K562 (cell line): ENCODE data around the gene SLC4A2. TPM values are rescaled to one million over a fixed set of nuclear protein-coding genes. Genes with fewer than 3 reads are reported as not detected.

Experiments used
- CREB1 ChIP-seq, 2 experiments: sonication (generic) in 1 of 2; formaldehyde crosslinking in 1 of 2; IDR thresholded peaks; 2 replicates each; pipeline versions ENCODE4 v1.6.1 to v1.8.0; 2012 to 2022; ENCODE audit warnings: inconsistent platforms in 1 of 2, mild to moderate bottlenecking in 1 of 2, missing genetic modification reagents in 1 of 2, moderate library complexity in 1 of 2
- CREB5 ChIP-seq: fragments of 250-450 bp; sonication (Bioruptor Pico); IDR thresholded peaks from 2 replicates; pipeline ENCODE4 v1.5.0; 2020; ENCODE audit warnings: mild to moderate bottlenecking
- E2F8 ChIP-seq: fragments of 450-650 bp; IDR thresholded peaks from 2 replicates; pipeline ENCODE4 v1.7.1; 2018; ENCODE audit warnings: mild to moderate bottlenecking, low read depth; ENCODE audit not compliant: partially characterized antibody
- HNRNPL ChIP-seq: fragments of 200-400 bp; formaldehyde crosslinking; IDR thresholded peaks from 2 replicates; pipeline ENCODE4 v1.6.1; 2017; ENCODE audit warnings: low read depth, mild to moderate bottlenecking, low read length
- NFRKB ChIP-seq: fragments of 450-650 bp; IDR thresholded peaks from 2 replicates; pipeline ENCODE4 v1.6.1; 2016; ENCODE audit warnings: low read depth
- ZNF407 ChIP-seq: fragments of 450-650 bp; IDR thresholded peaks from 2 replicates; pipeline ENCODE4 v1.6.1; 2016; ENCODE audit warnings: low read depth
- ZNF695 ChIP-seq: fragments of 450-650 bp; formaldehyde crosslinking; IDR thresholded peaks from 2 replicates; pipeline ENCODE4 v1.4.0; 2020; ENCODE audit warnings: mild to moderate bottlenecking, moderate library complexity
- polyA plus RNA-seq, 8 experiments: library from polyadenylated mRNA; depleted of rRNA in 4 of 8; stranded (reverse) in 5 of 8; unstranded in 3 of 8; fragments of >200 nt; fragmentation: Nextera tagmentation in 2 of 8; fragmentation: Illumina TruSeq in 1 of 8; extraction: Ambion mirVana in 2 of 8; extraction: Trizol in 1 of 8; gene quantifications; 2 replicates each; pipeline versions ENCODE4 v1.2.1 to v1.2.3, GENCODE V29; 2011 to 2014; ENCODE audit warnings: inconsistent platforms in 1 of 8, missing spikeins in 1 of 8
- total RNA-seq, 7 experiments: library from RNA; depleted of rRNA in 6 of 7; stranded (reverse); fragments of >200 nt in 6 of 7; fragmentation: Illumina TruSeq in 2 of 7; extraction: Trizol in 2 of 7; gene quantifications; 2 replicates each; pipeline versions ENCODE4 v1.2.1 to v1.2.3, GENCODE V29; 2011 to 2021; ENCODE audit warnings: low replicate concordance in 1 of 7

SLC4A2 gene
- total and polyA plus RNA-seq, 9 of the 15 experiments (the other 6 are each of a cell fraction or from before 2014, with no cell fraction given): 11.4 to 375 (median 130) TPM

- TF ChIP-seq ZNF407: no peak
- TF ChIP-seq E2F8: no peak
- no peak for TF ChIP-seq CREB5
- TF ChIP-seq CREB1 (IDR thresholded peaks at IDR 0.05): no peak; the same call in 1 of the 2 replicates
- 0 out of 2 replicates have a peak, but pooled peaks have one; percentile 10 for TF ChIP-seq CREB1 (CRISPR knock-in tag; IDR thresholded peaks at IDR 0.05)
- TF ChIP-seq HNRNPL: no peak
- no peak for TF ChIP-seq ZNF695
- TF ChIP-seq NFRKB: peak; percentile 44; the same call in 1 of the 2 replicates
Measured at GRCh38 chr7:151086802-151087244, 27.4 kb downstream of the SLC4A2 start (continued).
